ENCODE data around the gene KLHL1. TPM values are rescaled to one million over a fixed set of nuclear protein-coding genes. Genes with fewer than 3 reads are reported as not detected.

Gene KLHL1
- total and polyA plus RNA-seq, 4 donors: not detected

GRCh38 chr13:69879936-69880335, 228.3 kb downstream of the KLHL1 start:
- H3K27ac ChIP-seq (ENCODE audit: low read depth in 1 of 2, low read length in 2 of 2): no peak overlapping the region
- DNase-seq (ENCODE audit: low spot score): no peak
- TF ChIP-seq, protein P1, sequence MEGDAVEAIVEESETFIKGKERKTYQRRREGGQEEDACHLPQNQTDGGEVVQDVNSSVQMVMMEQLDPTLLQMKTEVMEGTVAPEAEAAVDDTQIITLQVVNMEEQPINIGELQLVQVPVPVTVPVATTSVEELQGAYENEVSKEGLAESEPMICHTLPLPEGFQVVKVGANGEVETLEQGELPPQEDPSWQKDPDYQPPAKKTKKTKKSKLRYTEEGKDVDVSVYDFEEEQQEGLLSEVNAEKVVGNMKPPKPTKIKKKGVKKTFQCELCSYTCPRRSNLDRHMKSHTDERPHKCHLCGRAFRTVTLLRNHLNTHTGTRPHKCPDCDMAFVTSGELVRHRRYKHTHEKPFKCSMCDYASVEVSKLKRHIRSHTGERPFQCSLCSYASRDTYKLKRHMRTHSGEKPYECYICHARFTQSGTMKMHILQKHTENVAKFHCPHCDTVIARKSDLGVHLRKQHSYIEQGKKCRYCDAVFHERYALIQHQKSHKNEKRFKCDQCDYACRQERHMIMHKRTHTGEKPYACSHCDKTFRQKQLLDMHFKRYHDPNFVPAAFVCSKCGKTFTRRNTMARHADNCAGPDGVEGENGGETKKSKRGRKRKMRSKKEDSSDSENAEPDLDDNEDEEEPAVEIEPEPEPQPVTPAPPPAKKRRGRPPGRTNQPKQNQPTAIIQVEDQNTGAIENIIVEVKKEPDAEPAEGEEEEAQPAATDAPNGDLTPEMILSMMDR (IDR thresholded peaks at IDR 0.05; ENCODE audit: low read depth, low read length, missing input control): no peak
- TF ChIP-seq, protein P2, sequence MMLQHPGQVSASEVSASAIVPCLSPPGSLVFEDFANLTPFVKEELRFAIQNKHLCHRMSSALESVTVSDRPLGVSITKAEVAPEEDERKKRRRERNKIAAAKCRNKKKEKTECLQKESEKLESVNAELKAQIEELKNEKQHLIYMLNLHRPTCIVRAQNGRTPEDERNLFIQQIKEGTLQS (IDR thresholded peaks at IDR 0.05): no peak
- TF ChIP-seq FOXA2 (IDR thresholded peaks at IDR 0.05): no peak
- no peak for TF ChIP-seq HNF4G (IDR thresholded peaks at IDR 0.05)
- no peak for TF ChIP-seq TAF1 (conservative IDR thresholded peaks at IDR 0.05)
- TF ChIP-seq, protein P3, sequence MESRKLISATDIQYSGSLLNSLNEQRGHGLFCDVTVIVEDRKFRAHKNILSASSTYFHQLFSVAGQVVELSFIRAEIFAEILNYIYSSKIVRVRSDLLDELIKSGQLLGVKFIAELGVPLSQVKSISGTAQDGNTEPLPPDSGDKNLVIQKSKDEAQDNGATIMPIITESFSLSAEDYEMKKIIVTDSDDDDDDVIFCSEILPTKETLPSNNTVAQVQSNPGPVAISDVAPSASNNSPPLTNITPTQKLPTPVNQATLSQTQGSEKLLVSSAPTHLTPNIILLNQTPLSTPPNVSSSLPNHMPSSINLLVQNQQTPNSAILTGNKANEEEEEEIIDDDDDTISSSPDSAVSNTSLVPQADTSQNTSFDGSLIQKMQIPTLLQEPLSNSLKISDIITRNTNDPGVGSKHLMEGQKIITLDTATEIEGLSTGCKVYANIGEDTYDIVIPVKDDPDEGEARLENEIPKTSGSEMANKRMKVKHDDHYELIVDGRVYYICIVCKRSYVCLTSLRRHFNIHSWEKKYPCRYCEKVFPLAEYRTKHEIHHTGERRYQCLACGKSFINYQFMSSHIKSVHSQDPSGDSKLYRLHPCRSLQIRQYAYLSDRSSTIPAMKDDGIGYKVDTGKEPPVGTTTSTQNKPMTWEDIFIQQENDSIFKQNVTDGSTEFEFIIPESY (IDR thresholded peaks at IDR 0.05): no peak
- TF ChIP-seq REST (IDR thresholded peaks at IDR 0.05): no peak
- no peak for TF ChIP-seq GABPA (IDR thresholded peaks at IDR 0.05 in 1 of 2, conservative IDR thresholded peaks at IDR 0.05 in 1 of 2)
- no peak for TF ChIP-seq FOXA1 (IDR thresholded peaks at IDR 0.05)
- no peak for TF ChIP-seq RXRA (IDR thresholded peaks at IDR 0.05)
- no peak for TF ChIP-seq SP1 (IDR thresholded peaks at IDR 0.05)
- TF ChIP-seq, protein P4, sequence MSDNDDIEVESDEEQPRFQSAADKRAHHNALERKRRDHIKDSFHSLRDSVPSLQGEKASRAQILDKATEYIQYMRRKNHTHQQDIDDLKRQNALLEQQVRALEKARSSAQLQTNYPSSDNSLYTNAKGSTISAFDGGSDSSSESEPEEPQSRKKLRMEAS (IDR thresholded peaks at IDR 0.05): no peak
- TF ChIP-seq RAD21 (IDR thresholded peaks at IDR 0.05): no peak
- no peak for TF ChIP-seq NR2F2 (IDR thresholded peaks at IDR 0.05)
- no peak for TF ChIP-seq JUND (IDR thresholded peaks at IDR 0.05)
- no peak for TF ChIP-seq HNF4A (conservative IDR thresholded peaks at IDR 0.05)
- no peak for TF ChIP-seq YY1 (IDR thresholded peaks at IDR 0.05)
- no peak for TF ChIP-seq EGR1 (IDR thresholded peaks at IDR 0.05; ENCODE audit: low read depth in 2 of 2)
- no peaks in the 10 kb centered on the region for H3K27me3 ChIP-seq (ENCODE audit: control insufficient read depth in 4 of 4, insufficient read depth in 4 of 4, low read length in 3 of 4)
- H3K4me1 ChIP-seq (ENCODE audit: control insufficient read depth in 4 of 4, insufficient read depth in 4 of 4, low read length in 3 of 4): no peaks in the 10 kb centered on the region
- 78% methylated on average over 1 of the region's 1 CpG for WGBS
- no peaks in the 10 kb centered on the region for H3K36me3 ChIP-seq (ENCODE audit: control insufficient read depth in 4 of 4, insufficient read depth in 3 of 4, low read depth in 1 of 4, low read length in 3 of 4)
- H3K4me3 ChIP-seq (ENCODE audit: low read depth in 1 of 3, low read length in 3 of 3): no peak overlapping the region
- H3K9ac ChIP-seq (ENCODE audit: low read depth in 1 of 2, low read length in 2 of 2): no peak overlapping the region
- no peaks in the 10 kb centered on the region for H3K9me3 ChIP-seq (ENCODE audit: control insufficient read depth in 4 of 4, low read length in 3 of 4)

Measured in liver (tissue), 9 donors.